Panc1 (cell line): ENCODE measurements around the gene MGAT4C. TPM values are rescaled to one million over a fixed set of nuclear protein-coding genes. Genes with fewer than 3 reads are reported as not detected.

Experiments used
- ATAC-seq: fragments of 200-7000 bp; cut with Tn5 transposase; 2 replicates; pipeline ENCODE4 v1.9.1; 2020; ENCODE audit warnings: mild to moderate bottlenecking, moderate library complexity
- BruUV-seq: library from RNA; stranded (reverse); fragments of 400-500 nt; replicated peaks from 2 replicates; lab custom pipeline; 2021; lab: Mats Ljungman, UMichigan
- CTCF ChIA-PET: fragments of 300-600 bp; sonication (Branson Sonifier 250); formaldehyde crosslinking; loops from one replicate; lab custom pipeline; 2022; ENCODE audit warnings: antibody characterized with exemption; lab: Charles Lee
- POLR2A ChIA-PET: fragments of 300-600 bp; sonication (Branson Sonifier 250); formaldehyde crosslinking; loops from one replicate; lab custom pipeline; 2022; ENCODE audit warnings: antibody characterized with exemption; lab: Charles Lee
- DNase-seq: peaks from one replicate; pipeline ENCODE4 v3.0.0-alpha.2; 2010; ENCODE audit warnings: low read depth, low spot score
- H3K27ac ChIP-seq: 2 replicates; pipeline ENCODE4 v1.5.1; 2011; ENCODE audit warnings: mild to moderate bottlenecking, low read length, inconsistent platforms
- H3K27me3 ChIP-seq: fragments of 200-500 bp; sonication (Bioruptor generic); 2 replicates; pipeline ENCODE4 v1.6.0; 2014; ENCODE audit warnings: low read length, inconsistent platforms; ENCODE audit not compliant: control insufficient read depth, insufficient read depth
- H3K36me3 ChIP-seq: fragments of 200-500 bp; sonication (Bioruptor generic); 2 replicates; pipeline ENCODE4 v1.5.1; 2014; ENCODE audit warnings: inconsistent platforms, mild to moderate bottlenecking, low read length, moderate library complexity; ENCODE audit not compliant: control insufficient read depth, insufficient read depth
- H3K4me1 ChIP-seq: 2 replicates; pipeline ENCODE4 v1.5.1; 2011; ENCODE audit warnings: inconsistent platforms, mild to moderate bottlenecking, low read length, moderate library complexity; ENCODE audit not compliant: control insufficient read depth, insufficient read depth
- H3K4me3 ChIP-seq, 2 experiments: 2 replicates each; pipeline ENCODE4 v1.5.1; 2011 to 2012; ENCODE audit warnings: low read depth in 2 of 2, low read length in 2 of 2, mild to moderate bottlenecking in 2 of 2, inconsistent platforms in 1 of 2, moderate library complexity in 1 of 2
- H3K9me3 ChIP-seq: fragments of 200-500 bp; sonication (Bioruptor generic); 2 replicates; pipeline ENCODE4 v1.5.1; 2014; ENCODE audit warnings: low read depth, mild to moderate bottlenecking, inconsistent platforms, low read length, moderate library complexity; ENCODE audit not compliant: control insufficient read depth, insufficient read depth
- POLR2AphosphoS5 ChIP-seq: IDR thresholded peaks from 2 replicates; pipeline ENCODE4 v1.6.1; 2012; ENCODE audit warnings: mild to moderate bottlenecking, low read depth, low read length, moderate library complexity
- REST ChIP-seq, 2 experiments: IDR thresholded peaks; 2 replicates each; pipeline ENCODE4 v1.6.1; 2011 to 2012; ENCODE audit warnings: low read depth in 2 of 2, control low read depth in 1 of 2, low read length in 1 of 2, mild to moderate bottlenecking in 1 of 2, moderate library complexity in 1 of 2; ENCODE audit not compliant: insufficient read depth in 1 of 2
- SIN3A ChIP-seq: IDR thresholded peaks from 2 replicates; pipeline ENCODE4 v1.6.1; 2012; ENCODE audit warnings: low read depth, mild to moderate bottlenecking, low read length, moderate library complexity, borderline replicate concordance; ENCODE audit not compliant: insufficient read depth
- TCF7L2 ChIP-seq: IDR thresholded peaks from 2 replicates; pipeline ENCODE4 v1.6.1; 2011; ENCODE audit warnings: mild to moderate bottlenecking, low read depth, low read length, inconsistent platforms
- in situ Hi-C: cut with HindIII; loops from 2 replicates; pipeline ENCODE4 v1.10.0; 2016; ENCODE audit warnings: low sequenced_read_pairs, low pct_unique_long_range_greater_than_20kb
- intact Hi-C: fragments of 100-400 bp; cut with micrococcal nuclease; formaldehyde crosslinking; loops from one replicate; pipeline ENCODE4 v1.10.0; 2022; ENCODE audit not compliant: unreplicated experiment
- total RNA-seq: library from RNA; stranded (reverse); gene quantifications from one replicate; pipeline ENCODE4 v1.2.1, GENCODE V29; 2021; ENCODE audit not compliant: unreplicated experiment
- TF ChIP-seq, protein P1 (sequence below): fragments of 450-650 bp; IDR thresholded peaks from 2 replicates; pipeline ENCODE4 v1.5.1; 2017; ENCODE audit warnings: mild to moderate bottlenecking

MGAT4C gene
- total RNA-seq, 1 experiment from 2014 or later: not detected

GRCh38 chr12:86247871-86248270 is 8.3 kb downstream of the MGAT4C start:
- Histone ChIP-seq H3K4me3 (no peak overlapping the region), H3K36me3 (no peaks in the 10 kb centered on the region), H3K27ac (no peak overlapping the region), H3K27me3 (no peaks in the 10 kb centered on the region), H3K9me3 (no peaks in the 10 kb centered on the region), H3K4me1 (no peaks in the 10 kb centered on the region)
- DNase-seq (no peak), ATAC-seq (no peak)
- ChIA-PET POLR2A (no interaction called here), CTCF (no interaction called here)
- TF ChIP-seq POLR2AphosphoS5: no peak
- no peak for TF ChIP-seq SIN3A
- in situ Hi-C loops (no loop called here), intact Hi-C loops (no loop called here)
- BruUV-seq: no TSS peak

- CTCF ChIA-PET: no interaction called here
- no peak for ATAC-seq
Observed at GRCh38 chr12:86241600-86241999, 14.6 kb downstream of the MGAT4C start.

More at GRCh38 chr12:86241600-86241999, 14.6 kb downstream of the MGAT4C start:
- in situ Hi-C loops (no loop called here), intact Hi-C loops (no loop called here)
- H3K4me1 ChIP-seq: no peaks in the 10 kb centered on the region
- H3K36me3 ChIP-seq: no peaks in the 10 kb centered on the region
- DNase-seq: no peak
- no TSS peak for BruUV-seq
- no peak overlapping the region for H3K27ac ChIP-seq
- POLR2A ChIA-PET: no interaction called here
- no peak overlapping the region for H3K4me3 ChIP-seq
- H3K9me3 ChIP-seq: no peaks in the 10 kb centered on the region
- no peaks in the 10 kb centered on the region for H3K27me3 ChIP-seq
- TF ChIP-seq, protein P1, sequence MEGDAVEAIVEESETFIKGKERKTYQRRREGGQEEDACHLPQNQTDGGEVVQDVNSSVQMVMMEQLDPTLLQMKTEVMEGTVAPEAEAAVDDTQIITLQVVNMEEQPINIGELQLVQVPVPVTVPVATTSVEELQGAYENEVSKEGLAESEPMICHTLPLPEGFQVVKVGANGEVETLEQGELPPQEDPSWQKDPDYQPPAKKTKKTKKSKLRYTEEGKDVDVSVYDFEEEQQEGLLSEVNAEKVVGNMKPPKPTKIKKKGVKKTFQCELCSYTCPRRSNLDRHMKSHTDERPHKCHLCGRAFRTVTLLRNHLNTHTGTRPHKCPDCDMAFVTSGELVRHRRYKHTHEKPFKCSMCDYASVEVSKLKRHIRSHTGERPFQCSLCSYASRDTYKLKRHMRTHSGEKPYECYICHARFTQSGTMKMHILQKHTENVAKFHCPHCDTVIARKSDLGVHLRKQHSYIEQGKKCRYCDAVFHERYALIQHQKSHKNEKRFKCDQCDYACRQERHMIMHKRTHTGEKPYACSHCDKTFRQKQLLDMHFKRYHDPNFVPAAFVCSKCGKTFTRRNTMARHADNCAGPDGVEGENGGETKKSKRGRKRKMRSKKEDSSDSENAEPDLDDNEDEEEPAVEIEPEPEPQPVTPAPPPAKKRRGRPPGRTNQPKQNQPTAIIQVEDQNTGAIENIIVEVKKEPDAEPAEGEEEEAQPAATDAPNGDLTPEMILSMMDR: no peak
- no peak for TF ChIP-seq TCF7L2
- TF ChIP-seq SIN3A: no peak
- TF ChIP-seq REST (IDR thresholded peaks at IDR 0.05; ENCODE audit: insufficient read depth in 1 of 2, low read depth in 2 of 2, low read length in 1 of 2): no peak
- TF ChIP-seq POLR2AphosphoS5: no peak
